AG10803 (cell line): Measurements from ENCODE around the gene SGTB.

Experiments used
- DNase-seq: peaks from one replicate; pipeline ENCODE4 v3.0.0; 2010; ENCODE audit warnings: low read depth
- H3K4me3 ChIP-seq: 2 replicates; pipeline ENCODE4 v1.5.1; 2011; ENCODE audit warnings: mild to moderate bottlenecking, low read length, control low read depth
- CTCF ChIP-seq: conservative IDR thresholded peaks from 2 replicates; pipeline ENCODE4 v1.5.1; 2011; ENCODE audit warnings: mild to moderate bottlenecking, low read length, control low read depth, inconsistent platforms

Gene SGTB

GRCh38 chr5:65766175-65766574, 44.3 kb upstream of the SGTB start:
- DNase-seq, result no peak
- no peak for TF ChIP-seq CTCF
- H3K4me3 ChIP-seq, result no peak overlapping the region

GRCh38 chr5:65765582-65765981, 43.7 kb upstream of the SGTB start:
- no peak for TF ChIP-seq CTCF
- H3K4me3 ChIP-seq, result no peak overlapping the region
- DNase-seq, result no peak

GRCh38 chr5:65762234-65762633, 40.3 kb upstream of the SGTB start:
- H3K4me3 ChIP-seq, result no peak overlapping the region
- no peak for DNase-seq
- no peak for TF ChIP-seq CTCF

- TF ChIP-seq CTCF, result peak; percentile 65
- DNase-seq, result peak; percentile 82
- no peak overlapping the region for H3K4me3 ChIP-seq
Observed at GRCh38 chr5:65760504-65761275, 38.8 kb upstream of the SGTB start.

- no peak for TF ChIP-seq CTCF
- no peak for DNase-seq
- H3K4me3 ChIP-seq, result no peak overlapping the region
Observed at GRCh38 chr5:65758546-65759144, 36.7 kb upstream of the SGTB start.

GRCh38 chr5:65753189-65753588, 31.3 kb upstream of the SGTB start:
- no peak for TF ChIP-seq CTCF

GRCh38 chr5:65750938-65751337, 29.0 kb upstream of the SGTB start:
- no peak overlapping the region for H3K4me3 ChIP-seq
- peak; percentile 9 for DNase-seq
- TF ChIP-seq CTCF, result no peak

More at GRCh38 chr5:65753189-65753588, 31.3 kb upstream of the SGTB start:
- DNase-seq, result no peak
- no peak overlapping the region for H3K4me3 ChIP-seq
